GDM1 (cell line): ENCODE data around the gene AFG3L2.

Experiments
- DNase-seq: peaks from one replicate; lab custom pipeline; 2025; lab: John Stamatoyannopoulos, UW

AFG3L2 gene

DNA sequence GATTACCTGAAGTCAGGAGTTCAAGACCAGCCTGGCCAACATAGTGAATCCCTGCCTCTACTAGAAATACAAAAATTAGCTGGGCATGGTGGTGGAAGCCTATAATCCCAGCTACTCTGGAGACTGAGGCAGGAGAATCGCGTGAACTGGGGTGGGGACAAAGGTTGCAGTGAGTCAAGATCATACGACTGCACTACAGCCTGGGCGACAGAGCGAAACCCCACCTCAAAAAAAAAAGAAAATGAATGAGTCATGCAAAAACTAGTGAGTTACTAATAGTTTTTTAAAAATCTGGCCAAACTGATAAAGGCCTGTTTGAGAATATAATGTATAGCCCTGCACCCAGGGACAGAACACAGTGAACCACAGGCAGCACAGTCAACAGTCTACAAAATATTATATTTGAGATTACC is 17.5 kb downstream of the AFG3L2 start:
- no peak for DNase-seq

- no peak for DNase-seq
Measured at GRCh38 chr18:12352188-12352587, 24.8 kb downstream of the AFG3L2 start.

- no peak for DNase-seq
Measured at GRCh38 chr18:12347895-12348294, 29.1 kb downstream of the AFG3L2 start.

DNA sequence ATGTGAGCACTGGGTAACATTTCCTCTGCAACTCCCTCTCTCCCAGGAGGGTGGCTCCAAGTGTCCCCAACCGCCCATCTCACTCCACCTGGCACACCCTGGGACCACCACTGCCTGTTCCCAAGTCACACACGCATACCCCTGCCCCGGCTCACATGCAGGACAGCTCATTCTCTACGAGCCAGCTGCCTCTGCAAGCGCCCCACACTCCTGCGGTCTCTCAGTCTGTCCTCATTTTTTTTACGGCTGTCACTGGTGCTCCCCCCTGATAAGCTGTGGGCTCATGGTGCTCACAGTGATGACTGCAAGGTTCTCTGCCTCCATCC is 30.8 kb downstream of the AFG3L2 start:
- DNase-seq, result no peak

DNA sequence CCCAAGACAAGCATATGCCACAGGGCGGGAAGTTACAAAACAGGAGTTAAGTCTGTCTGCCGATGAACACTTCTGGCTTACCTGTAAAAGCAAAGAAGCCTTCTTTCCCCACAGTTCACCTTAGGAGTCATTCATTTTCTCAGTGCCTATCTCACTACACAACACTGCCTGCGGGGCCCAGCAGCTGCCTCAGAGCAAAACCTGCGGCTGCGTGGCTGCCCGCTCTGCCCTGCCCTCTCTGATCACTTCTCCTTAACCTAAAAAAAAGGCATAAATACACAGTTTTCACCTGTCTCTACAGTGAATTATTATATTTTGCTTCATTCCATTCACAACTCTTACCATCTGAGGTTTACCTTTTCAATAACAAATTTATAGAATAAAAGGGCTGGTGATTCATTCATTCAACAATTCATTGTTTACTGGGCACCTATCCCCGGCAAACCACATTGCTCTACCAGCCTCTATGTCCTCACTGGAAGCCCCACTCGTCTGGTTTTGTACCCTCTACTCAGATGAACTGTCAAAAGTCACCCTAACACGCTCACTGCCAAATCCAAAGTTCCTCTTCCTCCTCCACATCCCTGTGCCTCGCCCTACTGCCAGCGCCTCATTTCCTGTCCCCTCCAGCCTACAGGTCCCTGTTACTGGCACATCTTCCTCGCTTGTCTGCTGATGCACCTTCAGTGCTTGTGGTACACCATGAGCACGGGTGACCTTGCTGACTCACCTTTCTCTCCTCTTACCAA is 31.4 kb downstream of the AFG3L2 start:
- no peak for DNase-seq

DNA sequence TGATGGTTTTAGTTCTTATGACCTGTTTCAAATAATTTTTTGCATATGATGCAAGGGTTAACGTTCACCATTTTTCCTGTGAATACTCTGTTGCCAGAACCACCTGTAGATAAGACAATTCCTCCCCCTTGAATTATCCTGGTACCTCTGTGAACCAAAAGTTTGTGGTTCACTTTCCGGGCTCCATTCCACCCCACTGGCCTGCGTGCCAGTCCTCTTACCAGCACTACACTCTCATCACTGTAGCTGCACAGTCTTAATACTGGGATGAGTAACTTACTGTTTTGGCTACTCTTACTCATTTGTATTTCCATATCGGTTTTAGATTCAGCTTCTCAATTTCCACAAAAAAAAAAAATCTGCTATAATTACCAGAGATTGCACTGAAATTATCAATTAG is 34.4 kb downstream of the AFG3L2 start:
- DNase-seq, result no peak

GRCh38 chr18:12340945-12341660 is 35.9 kb downstream of the AFG3L2 start:
- DNase-seq, result no peak

DNA sequence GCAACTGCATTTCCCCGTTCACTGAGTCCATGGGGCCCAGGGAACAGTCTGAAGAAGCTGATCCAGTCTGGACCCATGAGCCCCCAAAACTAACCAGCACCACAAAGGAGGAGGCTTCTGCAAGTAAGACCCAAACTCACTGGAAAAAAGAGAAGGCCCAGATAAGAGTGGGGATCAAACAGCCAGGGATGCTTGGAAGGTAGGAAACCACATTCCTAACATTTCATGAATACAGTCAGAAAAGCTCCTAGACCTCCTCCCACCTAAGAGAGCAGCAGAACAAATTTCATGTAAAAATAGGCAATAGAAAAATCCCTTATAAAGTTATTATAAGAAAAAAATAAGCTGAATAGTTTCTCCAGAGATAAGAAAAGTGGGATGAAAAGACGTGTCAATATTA is 38.6 kb downstream of the AFG3L2 start:
- DNase-seq, result no peak

- no peak for DNase-seq
Measured at GRCh38 chr18:12336887-12337286, 40.1 kb downstream of the AFG3L2 start.

- DNase-seq, result no peak
Measured at GRCh38 chr18:12336171-12336613, 40.8 kb downstream of the AFG3L2 start.

DNA sequence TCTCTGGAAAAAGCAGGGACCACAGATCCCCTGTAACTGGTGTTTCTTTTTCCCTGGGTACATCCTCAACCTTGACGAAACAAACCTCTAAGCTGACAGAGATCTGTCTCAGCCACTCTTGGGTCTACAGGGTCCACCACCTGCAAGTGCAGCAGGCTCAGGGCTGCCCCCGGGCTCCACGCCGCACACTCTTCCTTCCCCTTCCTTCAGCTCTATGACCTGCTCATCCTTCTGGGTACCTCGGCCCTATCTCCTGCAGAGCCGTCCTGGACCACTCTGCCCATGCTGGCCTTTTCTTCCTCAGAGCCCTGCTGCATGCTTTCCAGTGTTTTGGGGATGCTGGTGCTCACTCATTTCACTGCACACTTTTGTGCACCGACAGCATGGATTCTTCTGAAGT is 41.5 kb downstream of the AFG3L2 start:
- DNase-seq, result no peak

GRCh38 chr18:12334863-12335262 is 42.2 kb downstream of the AFG3L2 start:
- no peak for DNase-seq

- DNase-seq, result no peak
Measured at GRCh38 chr18:12334366-12334808, 42.6 kb downstream of the AFG3L2 start.

DNA sequence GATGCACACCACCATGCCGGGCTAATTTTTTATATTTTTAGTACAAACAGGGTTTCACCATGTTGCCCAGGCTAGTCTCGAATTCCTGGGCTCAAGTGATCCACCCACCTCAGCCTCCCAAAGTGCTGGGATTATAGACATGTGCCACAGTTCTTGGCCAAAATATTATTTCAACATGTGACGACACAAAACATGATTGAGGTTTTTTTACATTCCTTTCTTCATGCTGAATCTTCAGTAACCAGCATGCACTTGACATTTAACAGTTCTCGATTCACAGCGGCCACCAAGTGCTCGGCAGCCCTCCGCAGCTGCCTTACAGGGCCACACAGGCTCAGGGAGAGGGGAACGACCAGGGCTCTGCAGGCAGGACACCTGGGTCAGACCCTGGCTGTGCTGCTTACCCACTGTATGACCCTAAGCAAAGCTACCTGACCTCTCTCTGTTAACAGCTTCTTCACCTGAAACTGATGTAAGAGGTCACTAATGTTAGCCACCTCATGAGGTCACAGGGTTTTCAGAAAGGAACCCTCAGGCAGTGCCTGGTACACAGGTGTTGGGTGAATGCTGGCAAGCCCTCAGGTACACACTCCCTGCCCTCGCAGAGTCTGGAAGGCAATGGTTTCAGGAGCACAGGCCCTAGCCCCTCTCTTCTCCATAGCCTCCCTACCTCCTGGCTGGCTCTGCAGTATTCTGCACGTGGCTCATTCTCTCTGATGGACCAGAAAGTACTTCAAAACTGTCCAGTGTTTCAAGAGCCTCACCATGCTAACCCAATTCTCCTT is 43.3 kb downstream of the AFG3L2 start:
- DNase-seq, result no peak

- DNase-seq, result no peak
Measured at GRCh38 chr18:12330766-12331165, 46.3 kb downstream of the AFG3L2 start.

GRCh38 chr18:12329125-12329698 is 47.8 kb downstream of the AFG3L2 start:
- DNase-seq, result no peak

DNA sequence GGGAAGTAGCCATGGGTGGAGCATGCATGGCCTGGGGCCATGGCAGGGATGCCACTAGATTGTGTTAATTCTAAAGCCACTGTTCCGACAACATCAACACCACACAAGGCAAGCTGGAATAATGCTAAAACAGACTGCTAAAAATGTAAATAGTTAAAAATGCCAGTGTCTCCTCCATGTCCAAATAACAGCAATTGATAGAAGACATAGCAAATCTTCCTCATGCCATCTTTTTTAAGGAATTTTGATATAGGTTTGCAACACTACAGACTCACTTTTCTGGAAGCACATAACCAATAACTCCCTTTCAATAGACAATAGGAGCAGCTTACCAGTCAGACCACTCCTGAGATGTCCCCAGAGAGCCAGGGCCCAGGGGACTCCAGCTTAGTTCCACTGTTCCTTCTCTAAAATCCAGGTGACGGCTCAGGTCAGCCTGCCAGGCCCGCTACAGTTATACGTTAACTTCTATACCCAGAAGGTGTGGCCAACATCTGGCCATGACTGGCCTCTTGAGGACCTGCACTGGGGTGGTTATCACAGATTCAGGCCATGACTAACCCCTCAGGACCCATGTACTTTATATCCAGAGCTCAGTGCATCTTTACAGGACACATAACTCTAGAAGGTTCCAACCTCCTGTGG is 48.7 kb downstream of the AFG3L2 start:
- no peak for DNase-seq

GRCh38 chr18:12327510-12328178 is 49.4 kb downstream of the AFG3L2 start:
- DNase-seq, result peak; percentile 21

DNA sequence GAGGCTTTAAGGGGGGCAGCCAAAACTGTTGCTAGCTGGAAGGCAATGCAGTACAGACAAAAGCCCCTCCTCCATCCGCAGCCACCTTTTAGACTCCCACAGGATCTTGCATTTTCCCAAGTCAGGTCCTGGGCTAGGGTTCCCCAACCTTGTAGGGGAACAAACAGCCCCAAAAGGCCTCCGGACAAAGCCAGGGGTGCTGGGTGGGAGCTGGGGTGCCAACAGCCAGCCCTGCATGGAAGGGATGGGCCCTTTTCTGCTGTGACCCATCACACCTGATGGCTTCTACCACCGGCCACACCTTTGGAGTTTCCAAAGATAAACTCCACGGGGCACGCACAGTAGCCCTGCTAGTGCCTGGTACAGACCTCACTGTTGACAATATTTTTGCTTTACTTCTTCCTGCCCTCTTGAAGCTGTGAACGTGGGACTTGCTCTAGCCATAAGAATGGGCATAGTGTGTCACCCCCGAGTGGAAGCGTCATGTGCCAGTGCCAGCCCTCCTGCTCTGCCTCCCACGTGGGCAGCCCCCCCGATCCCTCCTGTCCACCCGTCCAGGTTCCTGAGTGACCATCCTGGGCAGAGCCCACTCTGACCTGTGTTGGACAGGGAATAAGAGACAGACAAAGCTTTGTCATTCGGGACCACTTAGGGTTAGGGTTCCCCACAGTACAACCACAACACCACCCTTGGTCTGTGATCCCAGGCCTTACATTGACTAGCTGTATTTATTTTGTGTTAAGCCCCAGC is 50.1 kb downstream of the AFG3L2 start:
- no peak for DNase-seq

GRCh38 chr18:12325726-12326245 is 51.2 kb downstream of the AFG3L2 start:
- DNase-seq, result no peak
